SK-N-SH (cell line): Measurements from ENCODE around the gene BMP5. TPM values are rescaled to one million over a fixed set of nuclear protein-coding genes. Genes with fewer than 3 reads are reported as not detected.

ENCODE experiments used
- CTCF ChIA-PET: fragments of 300-600, 350-600 bp; formaldehyde crosslinking; extraction: SDS; loops from one replicate; lab custom pipeline; 2021; lab: Yijun Ruan, JAX
- POLR2A ChIA-PET: fragments of 350-600 bp; sonication (Branson Sonifier 250); formaldehyde crosslinking; extraction: SDS; loops from one replicate; lab custom pipeline; 2020; ENCODE audit warnings: antibody characterized with exemption, inconsistent platforms; lab: Yijun Ruan, JAX
- DNase-seq: peaks from one replicate; pipeline ENCODE4 v3.0.0; 2012
- H2AFZ ChIP-seq: fragments of 200-600 bp; sonication (generic); 2 replicates; pipeline ENCODE4 v1.8.1; 2016; ENCODE audit warnings: antibody characterized with exemption, mild to moderate bottlenecking, low read depth
- H3F3A ChIP-seq: fragments of 200-600 bp; sonication (generic); replicated peaks from 2 replicates; pipeline ENCODE3; 2016; ENCODE audit warnings: antibody characterized with exemption, mild to moderate bottlenecking; ENCODE audit not compliant: insufficient read depth
- H3K27ac ChIP-seq, 2 experiments: fragments of 200-500 bp in 1 of 2; fragments of 200-600 bp in 1 of 2; sonication (Bioruptor generic) in 1 of 2; sonication (generic), shearing (Covaris generic) in 1 of 2; 2 replicates each; pipeline versions ENCODE4 v1.5.1 to v1.6.1; 2014 to 2016; ENCODE audit warnings: low read depth in 2 of 2, inconsistent platforms in 1 of 2, low read length in 1 of 2, mild to moderate bottlenecking in 1 of 2, mixed read lengths in 1 of 2
- H3K27me3 ChIP-seq: fragments of 200-600 bp; sonication (generic), shearing (Covaris generic); 2 replicates; pipeline ENCODE4 v1.6.1; 2016; ENCODE audit warnings: mixed run types; ENCODE audit not compliant: insufficient read depth
- H3K36me3 ChIP-seq, 2 experiments: fragments of 200-500 bp in 1 of 2; fragments of 200-600 bp in 1 of 2; sonication (Bioruptor generic) in 1 of 2; sonication (generic) in 1 of 2; replicated peaks in 1 of 2; 2 replicates each; pipeline versions ENCODE3 to v1.5.1; 2014 to 2016; ENCODE audit warnings: low read length in 1 of 2, mild to moderate bottlenecking in 1 of 2; ENCODE audit not compliant: insufficient read depth in 2 of 2, control insufficient read depth in 1 of 2
- H3K4me1 ChIP-seq, 2 experiments: fragments of 200-500 bp in 1 of 2; fragments of 200-600 bp in 1 of 2; sonication (Bioruptor generic) in 1 of 2; sonication (generic), shearing (Covaris generic) in 1 of 2; 2 replicates each; pipeline versions ENCODE4 v1.5.1 to v1.6.1; 2014 to 2016; ENCODE audit warnings: low read depth in 1 of 2, low read length in 1 of 2, mixed run types in 1 of 2; ENCODE audit not compliant: insufficient read depth in 2 of 2, control insufficient read depth in 1 of 2
- H3K4me2 ChIP-seq: fragments of 200-600 bp; sonication (generic), shearing (Covaris generic); 2 replicates; pipeline ENCODE4 v1.6.1; 2017; ENCODE audit warnings: mixed run types
- H3K4me3 ChIP-seq, 2 experiments: fragments of 200-500 bp in 1 of 2; fragments of 200-600 bp in 1 of 2; sonication (Bioruptor generic) in 1 of 2; sonication (generic), shearing (Covaris generic) in 1 of 2; 2 replicates each; pipeline versions ENCODE4 v1.5.1 to v1.8.1; 2014 to 2016; ENCODE audit warnings: low read depth in 2 of 2, inconsistent platforms in 1 of 2, low read length in 1 of 2, mild to moderate bottlenecking in 1 of 2, mixed read lengths in 1 of 2, moderate library complexity in 1 of 2
- H3K79me2 ChIP-seq: fragments of 200-600 bp; sonication (generic); 2 replicates; pipeline ENCODE4 v1.8.1; 2017; ENCODE audit warnings: mild to moderate bottlenecking; ENCODE audit not compliant: insufficient read depth
- H3K9ac ChIP-seq: fragments of 200-600 bp; sonication (generic); 2 replicates; pipeline ENCODE4 v1.6.1; 2017; ENCODE audit warnings: mixed run types
- H3K9me2 ChIP-seq: fragments of 200-600 bp; sonication (generic); 2 replicates; pipeline ENCODE4 v1.6.1; 2017; ENCODE audit warnings: mixed run types
- H3K9me3 ChIP-seq: fragments of 200-600 bp; sonication (generic); 2 replicates; pipeline ENCODE4 v1.6.1; 2017; ENCODE audit warnings: mixed run types, mild to moderate bottlenecking, moderate library complexity
- H4K20me1 ChIP-seq: fragments of 200-600 bp; sonication (generic); 2 replicates; pipeline ENCODE4 v1.6.1; 2017; ENCODE audit warnings: mild to moderate bottlenecking, mixed run types; ENCODE audit not compliant: insufficient read depth
- FOXM1 ChIP-seq: IDR thresholded peaks from 2 replicates; pipeline ENCODE4 v1.4.0; 2012; ENCODE audit warnings: low read depth, mild to moderate bottlenecking
- NFIC ChIP-seq: IDR thresholded peaks from 2 replicates; pipeline ENCODE4 v1.4.0; 2012; ENCODE audit warnings: borderline replicate concordance
- NRF1 ChIP-seq: IDR thresholded peaks from 2 replicates; pipeline ENCODE4 v1.6.1; 2012; ENCODE audit warnings: low read depth, mild to moderate bottlenecking, low read length
- SMC3 ChIP-seq: IDR thresholded peaks from 2 replicates; pipeline ENCODE4 v1.6.1; 2012; ENCODE audit warnings: low read depth, low read length, improper control_type of control experiment
- TCF12 ChIP-seq: IDR thresholded peaks from 2 replicates; pipeline ENCODE4 v1.4.0; 2012
- WGBS: methylation state at CpG from one replicate; pipeline ENCODE4 v1.1.6; 2017; ENCODE audit warnings: low lambda C conversion rate; 5-methylcytosine and 5-hydroxymethylcytosine counted together
- polyA plus RNA-seq, 3 experiments: library from polyadenylated mRNA; depleted of rRNA; stranded (reverse); fragments of >200 nt; gene quantifications; 2 replicates each; pipeline ENCODE4 v1.2.3, GENCODE V29; 2012
- TF ChIP-seq, protein P1 (sequence below): IDR thresholded peaks from 2 replicates; pipeline ENCODE4 v1.6.1; 2012; ENCODE audit warnings: mild to moderate bottlenecking, low read depth, low read length, moderate library complexity
- TF ChIP-seq, protein P2 (sequence below): fragments of 150-350 bp; IDR thresholded peaks from 2 replicates; pipeline ENCODE4 v1.6.1; 2017; ENCODE audit warnings: antibody characterized with exemption, low read length, low read depth, borderline replicate concordance
- TF ChIP-seq, protein P3 (sequence below): IDR thresholded peaks from 2 replicates; pipeline ENCODE4 v1.4.0; 2012; ENCODE audit warnings: low read depth, borderline replicate concordance

BMP5 gene
- polyA plus RNA-seq, 1 of the 3 experiments (the other 2 are of a cell fraction), result 0.05 TPM

DNA sequence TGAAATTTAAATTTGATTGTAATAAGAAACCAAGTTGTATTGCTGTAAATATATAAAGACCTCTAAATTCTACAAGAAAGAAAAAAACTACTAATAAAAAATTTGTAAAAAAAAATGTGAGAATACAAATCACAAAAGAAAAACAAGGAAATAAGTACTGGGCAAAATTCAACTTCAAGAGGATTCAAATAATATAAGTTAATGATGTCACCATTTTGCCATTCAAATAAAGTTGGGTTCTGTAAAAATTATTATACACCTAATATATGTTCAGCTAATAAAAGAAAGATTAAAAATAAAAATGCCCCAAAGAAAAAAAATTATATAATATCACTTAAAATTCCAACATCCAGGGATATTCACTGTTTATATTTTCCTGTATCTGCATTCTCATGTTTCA, 47.0 kb upstream of the BMP5 start:
- Histone ChIP-seq H3K4me3 (no peak overlapping the region), H3K27me3 (no peaks in the 10 kb centered on the region), H3K36me3 (no peaks in the 10 kb centered on the region), H3K9me2 (peaks cover 4% of the 10 kb centered on the region; the same call in 1 of the 2 replicates), H4K20me1 (no peaks in the 10 kb centered on the region), H3F3A (peaks cover 30% of the 10 kb centered on the region), H3K4me2 (no peak overlapping the region), H3K9me3 (no peaks in the 10 kb centered on the region), H3K27ac (no peak overlapping the region), H3K4me1 (peaks cover 0 to 16% of the 10 kb centered on the region in 2 experiments; a peak in 2 of 4 replicates), H3K79me2 (no peaks in the 10 kb centered on the region), H3K9ac (no peak overlapping the region), H2AFZ (no peak overlapping the region)
- ChIA-PET POLR2A (no interaction called here), CTCF (no interaction called here)
- TF ChIP-seq FOXM1 (no peak), SMC3 (no peak), TCF12 (no peak)
- TF ChIP-seq, protein P1, sequence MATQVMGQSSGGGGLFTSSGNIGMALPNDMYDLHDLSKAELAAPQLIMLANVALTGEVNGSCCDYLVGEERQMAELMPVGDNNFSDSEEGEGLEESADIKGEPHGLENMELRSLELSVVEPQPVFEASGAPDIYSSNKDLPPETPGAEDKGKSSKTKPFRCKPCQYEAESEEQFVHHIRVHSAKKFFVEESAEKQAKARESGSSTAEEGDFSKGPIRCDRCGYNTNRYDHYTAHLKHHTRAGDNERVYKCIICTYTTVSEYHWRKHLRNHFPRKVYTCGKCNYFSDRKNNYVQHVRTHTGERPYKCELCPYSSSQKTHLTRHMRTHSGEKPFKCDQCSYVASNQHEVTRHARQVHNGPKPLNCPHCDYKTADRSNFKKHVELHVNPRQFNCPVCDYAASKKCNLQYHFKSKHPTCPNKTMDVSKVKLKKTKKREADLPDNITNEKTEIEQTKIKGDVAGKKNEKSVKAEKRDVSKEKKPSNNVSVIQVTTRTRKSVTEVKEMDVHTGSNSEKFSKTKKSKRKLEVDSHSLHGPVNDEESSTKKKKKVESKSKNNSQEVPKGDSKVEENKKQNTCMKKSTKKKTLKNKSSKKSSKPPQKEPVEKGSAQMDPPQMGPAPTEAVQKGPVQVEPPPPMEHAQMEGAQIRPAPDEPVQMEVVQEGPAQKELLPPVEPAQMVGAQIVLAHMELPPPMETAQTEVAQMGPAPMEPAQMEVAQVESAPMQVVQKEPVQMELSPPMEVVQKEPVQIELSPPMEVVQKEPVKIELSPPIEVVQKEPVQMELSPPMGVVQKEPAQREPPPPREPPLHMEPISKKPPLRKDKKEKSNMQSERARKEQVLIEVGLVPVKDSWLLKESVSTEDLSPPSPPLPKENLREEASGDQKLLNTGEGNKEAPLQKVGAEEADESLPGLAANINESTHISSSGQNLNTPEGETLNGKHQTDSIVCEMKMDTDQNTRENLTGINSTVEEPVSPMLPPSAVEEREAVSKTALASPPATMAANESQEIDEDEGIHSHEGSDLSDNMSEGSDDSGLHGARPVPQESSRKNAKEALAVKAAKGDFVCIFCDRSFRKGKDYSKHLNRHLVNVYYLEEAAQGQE, result no peak
- TF ChIP-seq, protein P2, sequence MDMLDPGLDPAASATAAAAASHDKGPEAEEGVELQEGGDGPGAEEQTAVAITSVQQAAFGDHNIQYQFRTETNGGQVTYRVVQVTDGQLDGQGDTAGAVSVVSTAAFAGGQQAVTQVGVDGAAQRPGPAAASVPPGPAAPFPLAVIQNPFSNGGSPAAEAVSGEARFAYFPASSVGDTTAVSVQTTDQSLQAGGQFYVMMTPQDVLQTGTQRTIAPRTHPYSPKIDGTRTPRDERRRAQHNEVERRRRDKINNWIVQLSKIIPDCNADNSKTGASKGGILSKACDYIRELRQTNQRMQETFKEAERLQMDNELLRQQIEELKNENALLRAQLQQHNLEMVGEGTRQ, result no peak
- DNase-seq, result no peak

DNA sequence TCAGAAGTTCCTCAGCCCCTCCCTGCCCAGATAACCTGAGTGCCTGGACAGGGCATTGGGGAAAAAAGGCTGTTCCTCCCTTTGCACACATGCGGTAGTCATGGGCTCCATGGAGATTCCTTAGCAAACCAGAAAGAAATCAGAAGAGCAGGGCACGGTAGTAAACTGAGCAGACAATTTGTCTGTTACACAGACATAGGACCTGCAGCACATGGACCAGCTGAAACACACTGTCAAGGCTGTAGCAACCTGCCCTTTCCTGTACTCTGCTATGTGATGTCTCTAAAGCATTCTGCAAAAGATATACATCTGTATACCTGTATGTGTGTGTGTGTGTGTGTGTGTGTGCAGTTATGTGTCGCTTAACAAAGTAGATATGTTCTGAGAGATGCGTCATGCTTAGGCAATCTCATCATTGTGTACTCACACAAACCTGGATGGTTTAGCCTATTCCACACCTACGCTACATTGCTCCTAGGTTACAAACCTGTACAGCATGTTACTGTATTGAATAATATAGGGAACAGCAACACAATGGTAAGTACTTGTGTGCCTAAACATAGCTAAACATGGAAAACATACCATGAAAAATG, 44.4 kb upstream of the BMP5 start:
- POLR2A ChIA-PET, result no interaction called here
- H3K4me3 ChIP-seq, result no peak overlapping the region
- H4K20me1 ChIP-seq, result no peaks in the 10 kb centered on the region
- H3K27ac ChIP-seq, result no peak overlapping the region
- TF ChIP-seq, protein P1, result no peak
- TF ChIP-seq NRF1, result no peak
- no peak for TF ChIP-seq TCF12
- no peak for TF ChIP-seq NFIC
- TF ChIP-seq, protein P3, sequence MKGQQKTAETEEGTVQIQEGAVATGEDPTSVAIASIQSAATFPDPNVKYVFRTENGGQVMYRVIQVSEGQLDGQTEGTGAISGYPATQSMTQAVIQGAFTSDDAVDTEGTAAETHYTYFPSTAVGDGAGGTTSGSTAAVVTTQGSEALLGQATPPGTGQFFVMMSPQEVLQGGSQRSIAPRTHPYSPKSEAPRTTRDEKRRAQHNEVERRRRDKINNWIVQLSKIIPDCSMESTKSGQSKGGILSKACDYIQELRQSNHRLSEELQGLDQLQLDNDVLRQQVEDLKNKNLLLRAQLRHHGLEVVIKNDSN, result no peak
- DNase-seq, result no peak
- no peak overlapping the region for H3K9ac ChIP-seq
- H3K27me3 ChIP-seq, result no peaks in the 10 kb centered on the region
- peaks cover 24% of the 10 kb centered on the region for H3F3A ChIP-seq
- H2AFZ ChIP-seq, result no peak overlapping the region
- H3K9me2 ChIP-seq, result no peaks in the 10 kb centered on the region
- no peaks in the 10 kb centered on the region for H3K9me3 ChIP-seq
- H3K4me2 ChIP-seq, result no peak overlapping the region
- H3K36me3 ChIP-seq, result no peaks in the 10 kb centered on the region
- 53% methylated on average over 5 of the region's 5 CpGs for WGBS
- H3K4me1 ChIP-seq, result peaks cover 0 to 19% of the 10 kb centered on the region in 2 experiments; a peak in 2 of 4 replicates
- CTCF ChIA-PET, result no interaction called here
- H3K79me2 ChIP-seq, result no peaks in the 10 kb centered on the region
